Osteoblast (primary cell): Measurements from ENCODE around the gene ZNF184. TPM values are rescaled to one million over a fixed set of nuclear protein-coding genes. Genes with fewer than 3 reads are reported as not detected.

Experiments used
- DNase-seq: peaks from one replicate; pipeline ENCODE4 v3.0.0; 2011; ENCODE audit warnings: low spot score, mixed read lengths; ENCODE audit not compliant: insufficient read length; ENCODE audit errors: missing footprints
- H2AFZ ChIP-seq: 2 replicates; pipeline ENCODE4 v1.6.0; 2011; ENCODE audit warnings: mild to moderate bottlenecking, low read length
- H3K27ac ChIP-seq: 2 replicates; pipeline ENCODE4 v1.5.1; 2011; ENCODE audit warnings: mild to moderate bottlenecking, low read depth, low read length, moderate library complexity
- H3K27me3 ChIP-seq: 2 replicates; pipeline ENCODE4 v1.6.0; 2012; ENCODE audit warnings: mild to moderate bottlenecking, control low read depth, inconsistent platforms, low read length, moderate library complexity; ENCODE audit not compliant: insufficient read depth
- H3K36me3 ChIP-seq: 2 replicates; pipeline ENCODE4 v1.5.1; 2011; ENCODE audit warnings: mild to moderate bottlenecking, low read length, control low read depth, moderate library complexity; ENCODE audit not compliant: insufficient read depth
- H3K4me1 ChIP-seq: 2 replicates; pipeline ENCODE4 v1.5.1; 2011; ENCODE audit warnings: mild to moderate bottlenecking, low read length, control low read depth, moderate library complexity; ENCODE audit not compliant: insufficient read depth
- H3K4me2 ChIP-seq: 2 replicates; pipeline ENCODE4 v1.6.0; 2011; ENCODE audit warnings: mild to moderate bottlenecking, low read length; ENCODE audit not compliant: insufficient read depth
- H3K4me3 ChIP-seq: fragments of 200-600 bp; sonication (generic); 3 replicates; pipeline ENCODE4 v1.5.1; 2012; ENCODE audit warnings: mild to moderate bottlenecking, low read length, inconsistent platforms; ENCODE audit not compliant: insufficient read depth
- H3K79me2 ChIP-seq: 2 replicates; pipeline ENCODE4 v1.6.0; 2012; ENCODE audit warnings: mild to moderate bottlenecking, low read length, control low read depth, inconsistent platforms; ENCODE audit not compliant: insufficient read depth
- H3K9me3 ChIP-seq: 2 replicates; pipeline ENCODE4 v1.5.1; 2011; ENCODE audit warnings: low read depth, low read length, control low read depth
- H4K20me1 ChIP-seq: 2 replicates; pipeline ENCODE4 v1.6.0; 2012; ENCODE audit warnings: mild to moderate bottlenecking, low read length, control low read depth; ENCODE audit not compliant: insufficient read depth
- total RNA-seq: library from RNA; depleted of rRNA; stranded (reverse); fragments of >200 nt; gene quantifications from 2 replicates; pipeline ENCODE4 v1.2.3, GENCODE V29; 2012
- TF ChIP-seq, protein P1 (sequence below): IDR thresholded peaks from 2 replicates; pipeline ENCODE4 v1.5.1; 2011; ENCODE audit warnings: mild to moderate bottlenecking, low read depth, low read length, moderate library complexity; ENCODE audit errors: extremely low read depth

The ZNF184 gene
- total RNA-seq, 1 donor, result 9.8 TPM

- Histone ChIP-seq H2AFZ (no peak overlapping the region), H3K9me3 (no peaks in the 10 kb centered on the region), H3K4me3 (no peak overlapping the region), H3K36me3 (peaks cover under 1% of the 10 kb centered on the region), H3K79me2 (peaks cover 17% of the 10 kb centered on the region), H3K27me3 (no peaks in the 10 kb centered on the region), H3K4me1 (peaks cover 20% of the 10 kb centered on the region), H3K4me2 (peak overlapping the region; percentile 99), H3K27ac (no peak overlapping the region), H4K20me1 (no peaks in the 10 kb centered on the region)
- TF ChIP-seq, protein P1, sequence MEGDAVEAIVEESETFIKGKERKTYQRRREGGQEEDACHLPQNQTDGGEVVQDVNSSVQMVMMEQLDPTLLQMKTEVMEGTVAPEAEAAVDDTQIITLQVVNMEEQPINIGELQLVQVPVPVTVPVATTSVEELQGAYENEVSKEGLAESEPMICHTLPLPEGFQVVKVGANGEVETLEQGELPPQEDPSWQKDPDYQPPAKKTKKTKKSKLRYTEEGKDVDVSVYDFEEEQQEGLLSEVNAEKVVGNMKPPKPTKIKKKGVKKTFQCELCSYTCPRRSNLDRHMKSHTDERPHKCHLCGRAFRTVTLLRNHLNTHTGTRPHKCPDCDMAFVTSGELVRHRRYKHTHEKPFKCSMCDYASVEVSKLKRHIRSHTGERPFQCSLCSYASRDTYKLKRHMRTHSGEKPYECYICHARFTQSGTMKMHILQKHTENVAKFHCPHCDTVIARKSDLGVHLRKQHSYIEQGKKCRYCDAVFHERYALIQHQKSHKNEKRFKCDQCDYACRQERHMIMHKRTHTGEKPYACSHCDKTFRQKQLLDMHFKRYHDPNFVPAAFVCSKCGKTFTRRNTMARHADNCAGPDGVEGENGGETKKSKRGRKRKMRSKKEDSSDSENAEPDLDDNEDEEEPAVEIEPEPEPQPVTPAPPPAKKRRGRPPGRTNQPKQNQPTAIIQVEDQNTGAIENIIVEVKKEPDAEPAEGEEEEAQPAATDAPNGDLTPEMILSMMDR, result no peak
- DNase-seq, result no peak
Observed at GRCh38 chr6:27474172-27474465, 1.2 kb upstream of the ZNF184 start.

- Histone ChIP-seq H3K36me3 (peaks cover 8% of the 10 kb centered on the region), H3K79me2 (peaks cover 17% of the 10 kb centered on the region), H3K4me3 (peak overlapping the region; percentile 89), H2AFZ (peak overlapping the region; percentile 97), H3K4me1 (peaks cover 12% of the 10 kb centered on the region), H3K9me3 (no peaks in the 10 kb centered on the region), H3K27ac (peak overlapping the region; percentile 79), H3K27me3 (no peaks in the 10 kb centered on the region), H3K4me2 (peak overlapping the region; percentile 99), H4K20me1 (no peaks in the 10 kb centered on the region)
- TF ChIP-seq, protein P1, result no peak
- DNase-seq, result peak; percentile 81
Observed at GRCh38 chr6:27472182-27472616, 706 bp downstream of the ZNF184 start.

- H4K20me1 ChIP-seq, result no peaks in the 10 kb centered on the region
- H2AFZ ChIP-seq, result peak overlapping the region; percentile 97
- H3K4me3 ChIP-seq, result peak overlapping the region; percentile 89
- no peaks in the 10 kb centered on the region for H3K27me3 ChIP-seq
- H3K4me2 ChIP-seq, result peak overlapping the region; percentile 99
- H3K36me3 ChIP-seq, result peaks cover 14% of the 10 kb centered on the region
- H3K79me2 ChIP-seq, result peaks cover 17% of the 10 kb centered on the region
- peak overlapping the region; percentile 79 for H3K27ac ChIP-seq
- no peak for DNase-seq
- peaks cover 12% of the 10 kb centered on the region for H3K4me1 ChIP-seq
- no peaks in the 10 kb centered on the region for H3K9me3 ChIP-seq
- TF ChIP-seq, protein P1, result no peak
Observed at GRCh38 chr6:27471365-27472115, 1.4 kb downstream of the ZNF184 start.

GRCh38 chr6:27470023-27470422 lies 2.9 kb downstream of the ZNF184 start:
- peaks cover 17% of the 10 kb centered on the region for H3K79me2 ChIP-seq
- H3K4me1 ChIP-seq, result peaks cover 12% of the 10 kb centered on the region
- TF ChIP-seq, protein P1, result no peak
- H3K4me2 ChIP-seq, result no peak overlapping the region
- H3K27ac ChIP-seq, result no peak overlapping the region
- no peak overlapping the region for H3K4me3 ChIP-seq
- peak; percentile 38 for DNase-seq
- H3K27me3 ChIP-seq, result no peaks in the 10 kb centered on the region
- H2AFZ ChIP-seq, result no peak overlapping the region
- no peaks in the 10 kb centered on the region for H3K9me3 ChIP-seq
- H3K36me3 ChIP-seq, result peaks cover 25% of the 10 kb centered on the region
- H4K20me1 ChIP-seq, result no peaks in the 10 kb centered on the region
